GM21526 (cell line): ENCODE results near the gene ZNF273.
"Not testable (repeated sequence)": the region's sequence is repeated elsewhere in the genome, so short reads cannot be mapped to it uniquely, and the experiment has no call there.

Experiments used
- ATAC-seq: cut with Tn5 transposase; IDR thresholded peaks from one replicate; pipeline ENCODE4 v1.9.1; 2021; ENCODE audit warnings: moderate library complexity; ENCODE audit not compliant: unreplicated experiment, low FRiP score

ZNF273 gene

GRCh38 chr7:64940021-64940420 lies 36.9 kb downstream of the ZNF273 start:
- not testable (repeated sequence) for ATAC-seq

GRCh38 chr7:64944667-64945502 lies 41.8 kb downstream of the ZNF273 start:
- ATAC-seq: not testable (repeated sequence)

- ATAC-seq: no peak
Observed at GRCh38 chr7:64945503-64946175, 42.6 kb downstream of the ZNF273 start.

- no peak for ATAC-seq
Observed at GRCh38 chr7:64946772-64947171, 43.7 kb downstream of the ZNF273 start.

GRCh38 chr7:64947252-64948000 lies 44.4 kb downstream of the ZNF273 start:
- no peak for ATAC-seq

GRCh38 chr7:64948774-64949173 lies 45.7 kb downstream of the ZNF273 start:
- not testable (repeated sequence) for ATAC-seq

- ATAC-seq: not testable (repeated sequence)
Observed at GRCh38 chr7:64950673-64951072, 47.6 kb downstream of the ZNF273 start.

GRCh38 chr7:64951250-64951848 lies 48.3 kb downstream of the ZNF273 start:
- no peak for ATAC-seq

- no peak for ATAC-seq
Observed at GRCh38 chr7:64959072-64959747, 56.1 kb downstream of the ZNF273 start.

GRCh38 chr7:64965594-64965993 lies 62.5 kb downstream of the ZNF273 start:
- ATAC-seq: no peak

GRCh38 chr7:64978497-64979203 lies 75.6 kb downstream of the ZNF273 start:
- no peak for ATAC-seq
